Esophagus muscularis mucosa (tissue), 3 donors: ENCODE results near the gene STUM.
A peak's percentile ranks its signal among the peaks of the same experiment; 100 is the strongest.

Experiments
- POLR2AphosphoS5 ChIP-seq, 2 donors: sonication (generic); formaldehyde crosslinking; IDR thresholded peaks; one replicate each; pipeline ENCODE4 v1.6.1; 2017; ENCODE audit warnings: antibody characterized with exemption in 2 of 2
- TF ChIP-seq, protein P1 (sequence below), 3 experiments: fragments of 200-600 bp in 2 of 3; fragments of 450-650 bp in 1 of 3; sonication (generic) in 2 of 3; IDR thresholded peaks; one replicate each; pipeline ENCODE4 v1.5.1; 2017 to 2019; ENCODE audit warnings: antibody characterized with exemption in 3 of 3, mild to moderate bottlenecking in 2 of 3, moderate library complexity in 1 of 3

DNA sequence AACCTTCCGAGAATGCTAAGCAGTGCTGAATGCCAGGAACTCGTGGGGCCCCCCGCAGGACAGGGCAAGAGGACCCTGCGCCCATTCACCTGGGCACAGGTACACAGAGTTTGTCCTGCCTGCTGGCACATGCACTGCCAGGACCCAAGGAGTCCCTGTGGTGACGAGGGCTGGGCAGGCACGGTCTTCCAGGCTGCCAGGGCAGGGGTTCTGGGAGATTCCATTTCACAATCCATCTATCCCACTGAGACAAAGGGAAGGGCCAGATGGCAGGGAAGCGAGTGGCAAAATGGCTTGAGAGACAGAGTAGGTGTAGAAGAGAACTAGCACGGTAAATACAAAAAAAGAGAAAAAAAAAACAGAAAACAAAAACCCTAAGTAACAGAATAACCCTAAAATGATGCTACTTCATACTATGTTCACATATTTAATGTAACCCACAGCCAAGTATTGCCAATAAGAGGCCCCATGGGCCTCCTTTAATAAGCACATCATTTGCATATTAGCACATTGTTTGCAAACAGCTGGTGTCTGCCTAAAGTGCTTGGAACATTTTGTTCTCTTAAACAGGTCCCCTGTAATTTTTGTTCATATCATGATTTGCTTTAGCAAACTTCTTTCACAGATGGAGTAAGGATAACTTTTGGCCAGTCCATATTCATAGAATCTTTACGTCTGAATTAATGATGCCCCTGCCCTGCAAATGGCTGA is 83.8 kb downstream of the STUM start:
- TF ChIP-seq, protein P1, sequence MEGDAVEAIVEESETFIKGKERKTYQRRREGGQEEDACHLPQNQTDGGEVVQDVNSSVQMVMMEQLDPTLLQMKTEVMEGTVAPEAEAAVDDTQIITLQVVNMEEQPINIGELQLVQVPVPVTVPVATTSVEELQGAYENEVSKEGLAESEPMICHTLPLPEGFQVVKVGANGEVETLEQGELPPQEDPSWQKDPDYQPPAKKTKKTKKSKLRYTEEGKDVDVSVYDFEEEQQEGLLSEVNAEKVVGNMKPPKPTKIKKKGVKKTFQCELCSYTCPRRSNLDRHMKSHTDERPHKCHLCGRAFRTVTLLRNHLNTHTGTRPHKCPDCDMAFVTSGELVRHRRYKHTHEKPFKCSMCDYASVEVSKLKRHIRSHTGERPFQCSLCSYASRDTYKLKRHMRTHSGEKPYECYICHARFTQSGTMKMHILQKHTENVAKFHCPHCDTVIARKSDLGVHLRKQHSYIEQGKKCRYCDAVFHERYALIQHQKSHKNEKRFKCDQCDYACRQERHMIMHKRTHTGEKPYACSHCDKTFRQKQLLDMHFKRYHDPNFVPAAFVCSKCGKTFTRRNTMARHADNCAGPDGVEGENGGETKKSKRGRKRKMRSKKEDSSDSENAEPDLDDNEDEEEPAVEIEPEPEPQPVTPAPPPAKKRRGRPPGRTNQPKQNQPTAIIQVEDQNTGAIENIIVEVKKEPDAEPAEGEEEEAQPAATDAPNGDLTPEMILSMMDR (IDR thresholded peaks at IDR 0.05): no peak
- TF ChIP-seq POLR2AphosphoS5 (IDR thresholded peaks at IDR 0.05): peak; percentile 22 to 45
